Left ventricle myocardium inferior (tissue), 1 donor: ENCODE data around the gene SLC25A28. TPM values are rescaled to one million over a fixed set of nuclear protein-coding genes. Genes with fewer than 3 reads are reported as not detected.

Source experiments
- DNase-seq: peaks from one replicate; pipeline ENCODE4 v3.0.0-alpha.2; 2020
- H3K27ac ChIP-seq: fragments of 200-600 bp; replicated peaks from 2 replicates; pipeline ENCODE4 v1.8.0; 2021
- H3K27me3 ChIP-seq: fragments of 200-600 bp; 2 replicates; pipeline ENCODE4 v1.8.0; 2021; ENCODE audit warnings: low read depth
- H3K36me3 ChIP-seq: fragments of 200-600 bp; 2 replicates; pipeline ENCODE4 v1.8.0; 2021
- H3K4me1 ChIP-seq: fragments of 200-600 bp; 2 replicates; pipeline ENCODE4 v1.8.0; 2021
- H3K4me3 ChIP-seq: fragments of 200-600 bp; 2 replicates; pipeline ENCODE4 v1.8.0; 2021; ENCODE audit warnings: mild to moderate bottlenecking, moderate library complexity
- H3K9me3 ChIP-seq: fragments of 200-600 bp; replicated peaks from 2 replicates; pipeline ENCODE4 v1.8.0; 2021
- CTCF ChIP-seq: fragments of 200-600 bp; IDR thresholded peaks from 2 replicates; pipeline ENCODE4 v1.8.0; 2021; ENCODE audit warnings: antibody characterized with exemption, mild to moderate bottlenecking, borderline replicate concordance
- intact Hi-C: fragments of 100-400 bp; cut with micrococcal nuclease; formaldehyde crosslinking; loops from one replicate; pipeline ENCODE4 v1.11.0; 2022
- total RNA-seq: library from RNA; stranded (reverse); fragmentation: NEBNext Ultra II Directional; extraction: Animal tissue kit (Norgen Biotek cat#: 25700); gene quantifications from one replicate; pipeline ENCODE4 v1.2.1, GENCODE V29; 2021
- donor health status: DM: no; HTN: yes; CAD: no; lungs with severe emphysema.

The SLC25A28 gene
- total RNA-seq, 1 donor from 2014 or later, result 41.2 TPM

GRCh38 chr10:99654390-99655175 is 34.3 kb upstream of the SLC25A28 start:
- intact Hi-C loops, result no loop called here
- H3K36me3 ChIP-seq, result no peaks in the 10 kb centered on the region
- H3K27ac ChIP-seq, result no peak overlapping the region
- no peak for TF ChIP-seq CTCF
- no peaks in the 10 kb centered on the region for H3K27me3 ChIP-seq
- no peak overlapping the region for H3K4me3 ChIP-seq
- H3K4me1 ChIP-seq, result peaks cover 10% of the 10 kb centered on the region
- no peak for DNase-seq
- H3K9me3 ChIP-seq, result no peaks in the 10 kb centered on the region

DNA sequence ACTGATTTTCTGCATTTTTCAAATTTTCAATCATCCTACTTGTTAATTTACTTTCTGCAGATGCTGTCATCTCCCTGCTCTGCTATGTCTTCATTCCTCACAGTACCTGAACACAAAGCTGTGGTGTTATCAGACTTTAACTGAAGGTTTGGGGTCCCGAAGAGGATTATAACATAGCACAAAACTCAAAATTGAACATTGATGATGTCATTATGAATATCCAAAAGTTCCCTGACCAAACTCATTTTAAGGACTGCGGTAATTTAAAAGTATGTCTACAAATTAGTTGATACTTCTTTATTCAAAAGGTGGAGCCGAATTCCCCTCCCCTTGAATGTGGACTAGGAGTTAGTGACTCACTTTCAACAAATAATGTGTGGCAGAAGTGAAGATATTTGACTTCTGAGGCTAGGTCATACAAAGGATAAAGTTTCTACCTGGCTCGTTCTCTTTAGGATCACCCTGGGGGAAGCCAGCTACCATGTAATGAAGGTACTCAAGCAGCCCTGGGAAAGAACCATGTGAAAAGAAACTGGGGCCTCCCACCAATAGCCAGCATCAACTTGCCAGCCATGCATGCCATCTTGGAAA is 32.7 kb upstream of the SLC25A28 start:
- H3K36me3 ChIP-seq, result no peaks in the 10 kb centered on the region
- no peaks in the 10 kb centered on the region for H3K27me3 ChIP-seq
- H3K4me1 ChIP-seq, result no peaks in the 10 kb centered on the region
- no peak overlapping the region for H3K27ac ChIP-seq
- intact Hi-C loops, result no loop called here
- H3K9me3 ChIP-seq, result no peaks in the 10 kb centered on the region
- H3K4me3 ChIP-seq, result no peak overlapping the region
- no peak for DNase-seq
- no peak for TF ChIP-seq CTCF

GRCh38 chr10:99648717-99649116 is 28.5 kb upstream of the SLC25A28 start:
- DNase-seq, result no peak
- Histone ChIP-seq H3K4me1 (no peaks in the 10 kb centered on the region), H3K36me3 (no peaks in the 10 kb centered on the region), H3K27me3 (no peaks in the 10 kb centered on the region), H3K9me3 (peaks cover 6% of the 10 kb centered on the region), H3K4me3 (no peak overlapping the region), H3K27ac (no peak overlapping the region)
- no peak for TF ChIP-seq CTCF
- intact Hi-C loops, result no loop called here

- Histone ChIP-seq H3K27ac (no peak overlapping the region), H3K36me3 (no peaks in the 10 kb centered on the region), H3K9me3 (peaks cover 6% of the 10 kb centered on the region), H3K4me1 (no peaks in the 10 kb centered on the region), H3K27me3 (no peaks in the 10 kb centered on the region), H3K4me3 (no peak overlapping the region)
- no peak for TF ChIP-seq CTCF
- DNase-seq, result no peak
- intact Hi-C loops, result no loop called here
Measured at GRCh38 chr10:99647601-99648151, 27.4 kb upstream of the SLC25A28 start.

DNA sequence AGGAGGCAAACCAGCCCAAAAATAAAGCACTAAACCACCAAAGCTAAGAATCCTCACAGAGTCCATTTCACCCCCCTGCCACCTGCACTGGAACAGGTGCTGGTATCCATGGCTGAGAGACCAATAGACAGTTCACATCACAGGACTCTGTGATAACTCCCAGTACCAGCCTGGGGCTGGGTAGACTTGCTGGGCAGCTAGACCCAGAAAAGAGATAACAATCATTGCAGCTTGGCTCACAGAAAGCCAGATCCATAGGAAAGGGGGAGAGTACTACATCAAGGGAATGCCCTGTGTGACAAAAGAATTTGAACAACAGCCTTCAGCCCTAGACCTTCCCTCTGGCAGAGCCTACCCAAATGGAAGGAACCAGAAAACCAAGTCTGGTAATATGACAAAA is 13.6 kb upstream of the SLC25A28 start:
- Histone ChIP-seq H3K9me3 (no peaks in the 10 kb centered on the region), H3K27ac (no peak overlapping the region), H3K27me3 (peaks cover 12% of the 10 kb centered on the region), H3K4me3 (no peak overlapping the region), H3K4me1 (no peaks in the 10 kb centered on the region), H3K36me3 (no peaks in the 10 kb centered on the region)
- DNase-seq, result no peak
- no peak for TF ChIP-seq CTCF
- intact Hi-C loops, result no loop called here
